OCI-LY3 (cell line): ENCODE data around the gene DNAJC15.

Experiments used
- H2AFZ ChIP-seq: fragments of 200-600, 300-600 bp; shearing (Covaris generic); 2 replicates; pipeline ENCODE4 v1.6.0; 2014; ENCODE audit warnings: antibody characterized with exemption, low read depth, low read length
- H3K27ac ChIP-seq: fragments of 200-600, 300-600 bp; sonication (generic); 2 replicates; pipeline ENCODE4 v1.5.1; 2014; ENCODE audit warnings: mild to moderate bottlenecking, low read length, moderate library complexity, mixed read lengths
- H3K27me3 ChIP-seq: fragments of 200-600, 300-600 bp; sonication (generic); 2 replicates; pipeline ENCODE4 v1.6.1; 2014; ENCODE audit warnings: low read depth, low read length, mixed read lengths
- H3K36me3 ChIP-seq: fragments of 200-600, 300-600 bp; sonication (generic); replicated peaks from 2 replicates; pipeline ENCODE3; 2014; ENCODE audit warnings: low read depth, low read length, mixed read lengths
- H3K4me1 ChIP-seq: fragments of 300-600, 200-600 bp; sonication (generic); 2 replicates; pipeline ENCODE4 v1.6.1; 2014; ENCODE audit warnings: low read length, mixed read lengths
- H3K4me2 ChIP-seq: fragments of 200-600, 300-600 bp; sonication (generic); 2 replicates; pipeline ENCODE4 v1.6.1; 2014; ENCODE audit warnings: low read length, mixed read lengths
- H3K4me3 ChIP-seq: fragments of 300-600, 200-600 bp; sonication (generic); 2 replicates; pipeline ENCODE4 v1.5.1; 2014; ENCODE audit warnings: antibody characterized with exemption, mild to moderate bottlenecking, low read length, moderate library complexity
- H3K79me2 ChIP-seq: fragments of 300-600, 200-600 bp; shearing (Covaris generic); 2 replicates; pipeline ENCODE4 v1.6.1; 2014; ENCODE audit warnings: mild to moderate bottlenecking, low read length, mixed read lengths
- H3K9ac ChIP-seq: fragments of 300-600, 200-600 bp; shearing (Covaris generic); 2 replicates; pipeline ENCODE4 v1.6.0; 2014; ENCODE audit warnings: mild to moderate bottlenecking, low read length, moderate library complexity
- H3K9me3 ChIP-seq: fragments of 200-600, 300-600 bp; shearing (Covaris generic); 2 replicates; pipeline ENCODE4 v1.6.1; 2014; ENCODE audit warnings: low read length, mixed read lengths; ENCODE audit not compliant: insufficient read depth
- H4K20me1 ChIP-seq: fragments of 200-600, 300-600 bp; sonication (generic); 2 replicates; pipeline ENCODE4 v1.6.1; 2016; ENCODE audit warnings: low read length, mixed read lengths; ENCODE audit not compliant: insufficient read depth
- EZH2phosphoT487 ChIP-seq: fragments of 200-600 bp; shearing (Covaris generic); IDR thresholded peaks from 2 replicates; pipeline ENCODE4 v1.6.1; 2018; ENCODE audit warnings: antibody characterized with exemption, mixed run types, low read depth
- TF ChIP-seq, protein P1 (sequence below): fragments of 200-600, 300-600 bp; sonication (generic); IDR thresholded peaks from 2 replicates; pipeline ENCODE4 v1.5.1; 2014; ENCODE audit warnings: antibody characterized with exemption, low read length, low read depth

The DNAJC15 gene

DNA sequence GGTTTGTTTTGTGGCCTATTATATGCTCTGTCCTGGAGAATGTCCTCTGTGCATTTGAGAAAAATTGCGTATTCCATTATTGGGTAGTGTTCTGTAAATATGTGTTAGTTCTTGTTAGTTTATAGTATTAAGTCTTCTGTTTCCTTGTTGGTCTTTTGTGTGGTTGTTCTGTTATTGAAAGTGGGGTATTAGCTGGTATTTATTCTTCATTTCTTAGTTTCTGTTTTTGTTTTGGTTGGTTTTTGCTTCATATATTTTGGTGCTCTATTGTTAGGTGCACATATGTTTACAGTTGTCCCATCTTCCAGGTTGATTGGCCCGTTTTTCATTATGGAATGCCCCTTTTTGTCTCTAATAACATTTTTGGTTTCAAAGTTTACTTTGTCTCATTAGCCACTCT, 77.3 kb downstream of the DNAJC15 start:
- Histone ChIP-seq H3K79me2 (peaks cover 22% of the 10 kb centered on the region), H3K4me1 (no peaks in the 10 kb centered on the region), H3K27ac (no peak overlapping the region), H3K4me2 (no peak overlapping the region), H3K9ac (no peak overlapping the region), H4K20me1 (peaks cover 10% of the 10 kb centered on the region; the same call in 1 of the 2 replicates), H3K27me3 (no peaks in the 10 kb centered on the region), H3K36me3 (peaks cover 3% of the 10 kb centered on the region), H3K4me3 (no peak overlapping the region), H2AFZ (no peak overlapping the region), H3K9me3 (no peaks in the 10 kb centered on the region)
- no peak for TF ChIP-seq EZH2phosphoT487
- TF ChIP-seq, protein P1, sequence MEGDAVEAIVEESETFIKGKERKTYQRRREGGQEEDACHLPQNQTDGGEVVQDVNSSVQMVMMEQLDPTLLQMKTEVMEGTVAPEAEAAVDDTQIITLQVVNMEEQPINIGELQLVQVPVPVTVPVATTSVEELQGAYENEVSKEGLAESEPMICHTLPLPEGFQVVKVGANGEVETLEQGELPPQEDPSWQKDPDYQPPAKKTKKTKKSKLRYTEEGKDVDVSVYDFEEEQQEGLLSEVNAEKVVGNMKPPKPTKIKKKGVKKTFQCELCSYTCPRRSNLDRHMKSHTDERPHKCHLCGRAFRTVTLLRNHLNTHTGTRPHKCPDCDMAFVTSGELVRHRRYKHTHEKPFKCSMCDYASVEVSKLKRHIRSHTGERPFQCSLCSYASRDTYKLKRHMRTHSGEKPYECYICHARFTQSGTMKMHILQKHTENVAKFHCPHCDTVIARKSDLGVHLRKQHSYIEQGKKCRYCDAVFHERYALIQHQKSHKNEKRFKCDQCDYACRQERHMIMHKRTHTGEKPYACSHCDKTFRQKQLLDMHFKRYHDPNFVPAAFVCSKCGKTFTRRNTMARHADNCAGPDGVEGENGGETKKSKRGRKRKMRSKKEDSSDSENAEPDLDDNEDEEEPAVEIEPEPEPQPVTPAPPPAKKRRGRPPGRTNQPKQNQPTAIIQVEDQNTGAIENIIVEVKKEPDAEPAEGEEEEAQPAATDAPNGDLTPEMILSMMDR, result no peak

DNA sequence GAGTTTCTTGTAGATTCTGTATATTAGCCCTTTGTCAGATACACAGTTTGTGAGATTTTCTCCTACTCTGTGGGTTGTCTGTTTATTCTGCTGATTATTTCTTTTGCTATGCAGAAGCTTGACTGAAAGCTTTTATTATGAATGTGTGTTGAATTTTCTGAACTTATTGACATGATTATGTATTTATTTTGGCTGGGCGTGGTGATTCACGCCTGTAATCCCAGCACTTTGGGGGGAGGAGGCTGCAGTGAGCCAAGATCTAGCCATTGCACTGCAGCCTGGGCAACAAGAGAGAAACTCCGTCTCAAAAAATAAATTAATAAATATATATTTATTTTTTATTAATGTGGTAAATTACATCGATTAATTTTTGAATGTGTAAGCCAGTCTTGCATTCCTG, 78.9 kb downstream of the DNAJC15 start:
- peaks cover 22% of the 10 kb centered on the region for H3K79me2 ChIP-seq
- TF ChIP-seq, protein P1, result no peak
- TF ChIP-seq EZH2phosphoT487, result no peak
- H3K27ac ChIP-seq, result no peak overlapping the region
- no peak overlapping the region for H3K9ac ChIP-seq
- peaks cover 14% of the 10 kb centered on the region; the same call in 1 of the 2 replicates for H4K20me1 ChIP-seq
- H3K9me3 ChIP-seq, result no peaks in the 10 kb centered on the region
- H3K4me2 ChIP-seq, result no peak overlapping the region
- no peaks in the 10 kb centered on the region for H3K4me1 ChIP-seq
- H3K4me3 ChIP-seq, result no peak overlapping the region
- peaks cover under 1% of the 10 kb centered on the region for H3K36me3 ChIP-seq
- H3K27me3 ChIP-seq, result no peaks in the 10 kb centered on the region
- H2AFZ ChIP-seq, result no peak overlapping the region

DNA sequence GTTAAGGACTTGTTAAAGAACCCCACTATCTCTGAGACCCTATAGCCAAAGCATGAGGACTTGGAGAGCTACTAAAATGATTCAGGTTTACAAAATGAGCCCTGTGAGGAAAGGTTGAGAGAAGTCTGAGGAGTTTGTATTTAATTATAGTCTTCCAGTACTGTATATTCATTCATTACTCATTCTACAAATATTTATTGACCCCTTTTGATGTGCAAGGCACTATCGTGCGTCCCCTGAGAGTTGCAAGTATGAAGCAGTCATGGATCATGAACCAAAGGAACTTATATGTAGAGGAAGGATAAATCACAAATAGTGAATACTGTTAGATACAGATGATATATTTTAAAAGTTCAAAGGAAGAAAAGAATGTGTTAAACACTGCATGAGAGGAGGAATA, 84.4 kb downstream of the DNAJC15 start:
- Histone ChIP-seq H2AFZ (no peak overlapping the region), H3K36me3 (peaks cover 7% of the 10 kb centered on the region), H3K4me2 (no peak overlapping the region), H3K27me3 (no peaks in the 10 kb centered on the region), H3K9ac (no peak overlapping the region), H3K4me3 (no peak overlapping the region), H4K20me1 (peaks cover 8% of the 10 kb centered on the region; the same call in 1 of the 2 replicates), H3K27ac (no peak overlapping the region), H3K4me1 (no peaks in the 10 kb centered on the region), H3K79me2 (peaks cover 3% of the 10 kb centered on the region; the same call in 1 of the 2 replicates), H3K9me3 (no peaks in the 10 kb centered on the region)
- no peak for TF ChIP-seq EZH2phosphoT487
- TF ChIP-seq, protein P1, result no peak

DNA sequence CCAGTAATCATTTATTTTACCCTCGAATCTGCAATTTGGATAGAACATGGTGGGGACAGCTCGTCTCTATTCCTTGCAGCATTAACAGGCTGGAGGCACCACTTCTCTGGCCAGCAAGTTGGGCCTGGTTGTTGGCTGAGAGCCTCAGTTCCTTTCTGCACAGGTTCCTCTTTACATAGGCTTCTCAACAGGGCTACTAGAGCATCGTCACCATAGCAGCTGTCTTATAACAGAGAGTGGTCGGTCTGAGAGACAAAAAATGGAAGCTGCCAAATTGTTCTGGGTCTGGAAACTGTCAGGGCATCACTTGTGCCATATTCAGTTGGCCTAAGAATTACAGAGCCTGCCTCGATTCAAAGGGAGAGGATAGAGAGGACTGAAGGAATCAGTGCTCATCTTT, 86.7 kb downstream of the DNAJC15 start:
- Histone ChIP-seq H3K4me3 (no peak overlapping the region), H3K4me2 (no peak overlapping the region), H2AFZ (no peak overlapping the region), H3K27me3 (no peaks in the 10 kb centered on the region), H4K20me1 (peaks cover 5% of the 10 kb centered on the region; the same call in 1 of the 2 replicates), H3K36me3 (peaks cover 7% of the 10 kb centered on the region), H3K27ac (no peak overlapping the region), H3K4me1 (no peaks in the 10 kb centered on the region), H3K9ac (no peak overlapping the region), H3K79me2 (no peaks in the 10 kb centered on the region), H3K9me3 (no peaks in the 10 kb centered on the region)
- no peak for TF ChIP-seq EZH2phosphoT487
- TF ChIP-seq, protein P1, result no peak
